Effector memory CD4-positive, alpha-beta T cell (primary cell): Measurements from ENCODE around the gene DNMBP.

Experiments used
- DNase-seq, 3 donors: peaks; one replicate each; pipeline ENCODE4 v3.0.0-alpha.2; 2020
- H3K27ac ChIP-seq: 2 replicates; pipeline ENCODE4 v1.7.0; 2013; ENCODE audit warnings: mild to moderate bottlenecking, low read length, moderate library complexity; ENCODE audit not compliant: insufficient read depth, poor library complexity, severe bottlenecking
- H3K27me3 ChIP-seq: replicated peaks from 2 replicates; pipeline ENCODE4 v1.7.0; 2013; ENCODE audit warnings: mild to moderate bottlenecking, low read length; ENCODE audit not compliant: insufficient read depth, control insufficient read depth, poor library complexity, severe bottlenecking
- H3K36me3 ChIP-seq: 2 replicates; pipeline ENCODE4 v1.7.0; 2013; ENCODE audit warnings: mild to moderate bottlenecking, low read length, moderate library complexity; ENCODE audit not compliant: control insufficient read depth, insufficient read depth
- H3K4me1 ChIP-seq: 2 replicates; pipeline ENCODE4 v1.7.0; 2013; ENCODE audit warnings: low read length, mild to moderate bottlenecking; ENCODE audit not compliant: control insufficient read depth, insufficient read depth, poor library complexity, severe bottlenecking
- H3K4me3 ChIP-seq: 2 replicates; pipeline ENCODE4 v1.7.0; 2013; ENCODE audit warnings: low read length, low read depth, mild to moderate bottlenecking; ENCODE audit not compliant: insufficient read depth, poor library complexity, severe bottlenecking
- H3K9me3 ChIP-seq: 2 replicates; pipeline ENCODE4 v1.7.0; 2013; ENCODE audit warnings: mild to moderate bottlenecking, low read length, moderate library complexity; ENCODE audit not compliant: control insufficient read depth

The DNMBP gene

GRCh38 chr10:100004805-100005510, 4.8 kb downstream of the DNMBP start:
- Histone ChIP-seq H3K36me3 (no peaks in the 10 kb centered on the region), H3K27ac (no peak overlapping the region), H3K9me3 (no peaks in the 10 kb centered on the region), H3K4me1 (peaks cover 10% of the 10 kb centered on the region), H3K27me3 (no peaks in the 10 kb centered on the region), H3K4me3 (no peak overlapping the region)
- DNase-seq = no peak

GRCh38 chr10:100000109-100000644, 9.6 kb downstream of the DNMBP start:
- no peaks in the 10 kb centered on the region for H3K36me3 ChIP-seq
- H3K4me1 ChIP-seq = no peaks in the 10 kb centered on the region
- H3K27me3 ChIP-seq = no peaks in the 10 kb centered on the region
- no peak overlapping the region for H3K4me3 ChIP-seq
- no peak overlapping the region for H3K27ac ChIP-seq
- no peak for DNase-seq
- no peaks in the 10 kb centered on the region for H3K9me3 ChIP-seq

GRCh38 chr10:99999319-100000108, 10.2 kb downstream of the DNMBP start:
- Histone ChIP-seq H3K36me3 (no peaks in the 10 kb centered on the region), H3K27ac (no peak overlapping the region), H3K4me1 (peaks cover under 1% of the 10 kb centered on the region), H3K27me3 (no peaks in the 10 kb centered on the region), H3K9me3 (no peaks in the 10 kb centered on the region), H3K4me3 (no peak overlapping the region)
- no peak for DNase-seq

GRCh38 chr10:99998889-99999288, 10.9 kb downstream of the DNMBP start:
- no peaks in the 10 kb centered on the region for H3K9me3 ChIP-seq
- H3K27me3 ChIP-seq = no peaks in the 10 kb centered on the region
- DNase-seq = no peak
- no peak overlapping the region for H3K4me3 ChIP-seq
- H3K4me1 ChIP-seq = peaks cover 4% of the 10 kb centered on the region
- H3K36me3 ChIP-seq = no peaks in the 10 kb centered on the region
- H3K27ac ChIP-seq = no peak overlapping the region

DNA sequence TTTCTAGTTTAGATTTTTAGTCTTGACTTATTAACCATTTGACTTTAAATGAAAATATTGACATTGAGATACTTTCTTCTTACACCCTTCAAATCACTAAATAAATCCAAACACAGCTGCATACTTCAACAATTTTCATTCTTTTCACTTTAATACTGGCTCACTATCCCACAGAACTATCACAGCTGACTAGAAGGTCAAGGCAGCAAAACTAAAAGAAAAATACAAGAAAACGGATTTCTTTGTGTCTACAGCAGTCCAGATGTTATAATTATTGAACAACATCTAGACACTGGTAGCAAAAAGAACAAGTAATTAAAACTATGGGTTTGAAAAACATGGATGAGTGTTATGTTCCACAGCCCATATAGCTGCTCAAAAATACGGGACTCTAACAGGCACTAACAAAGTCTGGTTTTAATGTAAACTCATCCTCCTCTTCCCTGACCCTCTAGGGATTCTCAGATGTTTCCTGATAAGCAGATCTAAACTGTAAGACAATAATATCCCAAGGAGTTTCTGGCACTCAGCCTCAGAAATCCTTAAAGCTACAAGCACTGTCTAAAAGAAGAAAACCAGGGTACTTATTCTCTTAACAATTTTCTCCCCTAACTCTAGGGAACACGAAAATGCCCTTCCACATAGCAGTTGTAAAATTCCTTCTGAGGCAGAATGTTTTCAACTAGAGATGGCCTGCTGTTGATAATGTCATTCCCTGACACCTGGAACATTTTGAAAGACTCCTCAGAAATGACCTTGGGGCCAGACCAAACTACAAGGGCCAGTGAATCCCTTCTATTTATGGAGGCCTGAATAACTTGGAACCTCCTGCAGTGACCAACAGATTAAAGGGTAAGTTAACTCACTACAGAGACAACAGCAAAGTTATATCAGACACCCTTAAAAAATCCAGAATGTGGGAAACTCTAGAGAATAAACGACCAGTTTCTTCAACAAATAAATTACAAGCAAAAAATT, 12.8 kb downstream of the DNMBP start:
- Histone ChIP-seq H3K4me1 (peaks cover 4% of the 10 kb centered on the region), H3K36me3 (no peaks in the 10 kb centered on the region), H3K27ac (no peak overlapping the region), H3K27me3 (no peaks in the 10 kb centered on the region), H3K9me3 (no peaks in the 10 kb centered on the region), H3K4me3 (no peak overlapping the region)
- no peak for DNase-seq

DNA sequence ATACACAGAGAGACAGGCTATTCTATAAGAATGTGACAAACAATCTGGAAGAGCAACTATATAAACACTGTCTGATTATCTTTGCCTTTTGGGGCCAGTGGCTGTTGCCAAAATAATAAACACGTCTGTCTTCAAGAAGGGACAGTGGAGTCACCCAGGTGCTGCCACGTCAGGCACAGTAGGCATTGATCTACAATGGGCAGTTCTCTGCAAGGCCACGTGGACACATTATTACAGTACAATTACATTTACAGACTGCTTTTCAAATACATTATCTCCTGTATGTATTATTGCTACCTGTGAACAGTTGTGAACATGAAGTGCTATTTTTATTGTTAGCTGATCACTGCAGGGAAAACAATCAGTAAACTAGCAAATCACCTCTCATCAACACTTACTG, 14.0 kb downstream of the DNMBP start:
- DNase-seq = no peak
- no peak overlapping the region for H3K27ac ChIP-seq
- H3K36me3 ChIP-seq = no peaks in the 10 kb centered on the region
- H3K9me3 ChIP-seq = no peaks in the 10 kb centered on the region
- no peaks in the 10 kb centered on the region for H3K27me3 ChIP-seq
- peaks cover 4% of the 10 kb centered on the region for H3K4me1 ChIP-seq
- no peak overlapping the region for H3K4me3 ChIP-seq

GRCh38 chr10:99995269-99995668, 14.5 kb downstream of the DNMBP start:
- H3K27me3 ChIP-seq = no peaks in the 10 kb centered on the region
- no peak for DNase-seq
- H3K4me3 ChIP-seq = no peak overlapping the region
- peaks cover 4% of the 10 kb centered on the region for H3K4me1 ChIP-seq
- H3K9me3 ChIP-seq = no peaks in the 10 kb centered on the region
- H3K36me3 ChIP-seq = no peaks in the 10 kb centered on the region
- no peak overlapping the region for H3K27ac ChIP-seq

- no peak for DNase-seq
- Histone ChIP-seq H3K36me3 (no peaks in the 10 kb centered on the region), H3K9me3 (no peaks in the 10 kb centered on the region), H3K27me3 (no peaks in the 10 kb centered on the region), H3K4me3 (no peak overlapping the region), H3K27ac (no peak overlapping the region), H3K4me1 (peaks cover 4% of the 10 kb centered on the region)
Measured at GRCh38 chr10:99994801-99995200, 14.9 kb downstream of the DNMBP start.

DNA sequence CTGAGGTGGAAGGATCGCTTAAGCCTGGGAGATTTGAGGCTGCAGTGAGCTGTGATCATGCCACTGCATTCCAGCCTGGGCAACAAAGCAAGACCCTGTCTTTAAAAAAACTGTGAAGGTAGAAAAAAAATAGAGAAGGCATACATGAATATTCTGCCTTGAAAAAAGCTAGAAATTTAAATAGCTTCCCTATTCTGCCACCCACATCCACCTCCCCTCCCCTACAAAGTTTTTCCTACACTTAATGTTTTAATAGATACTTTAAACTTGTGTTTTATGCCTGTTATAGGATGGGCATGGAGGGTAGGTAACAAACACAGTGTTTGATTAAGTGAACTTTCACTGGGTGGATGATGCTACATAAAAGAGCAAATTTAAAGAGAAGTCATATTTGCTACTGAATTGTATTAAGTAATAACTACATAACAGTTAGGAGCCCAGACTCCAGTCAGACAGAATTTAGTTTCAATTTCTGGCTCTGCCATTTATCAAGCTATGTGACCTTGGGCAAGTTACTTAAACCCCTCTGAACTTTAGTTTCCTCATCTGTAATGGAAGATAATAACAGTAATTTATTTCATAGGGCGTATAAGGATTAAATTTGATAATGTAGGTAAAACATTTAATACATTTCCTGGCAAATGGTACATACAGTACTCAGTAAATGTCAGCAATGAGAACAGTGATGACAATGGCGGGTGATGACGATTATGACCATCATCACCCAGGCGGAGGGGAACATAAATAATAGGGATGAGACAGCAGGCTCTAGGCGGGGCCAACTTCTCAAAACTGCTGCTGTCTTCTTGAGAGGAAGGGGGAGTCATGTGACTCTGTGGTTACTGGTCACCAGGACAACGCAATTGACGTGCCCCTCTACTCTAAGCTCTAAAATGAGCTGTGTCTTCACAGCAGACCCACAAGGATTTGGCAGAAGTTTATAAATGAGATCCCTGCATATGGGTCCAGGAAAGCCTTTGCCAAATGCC, 15.8 kb downstream of the DNMBP start:
- DNase-seq = peak in 2 of 3 donors; percentile 8 to 10
- no peaks in the 10 kb centered on the region for H3K9me3 ChIP-seq
- H3K27ac ChIP-seq = no peak overlapping the region
- no peak overlapping the region for H3K4me3 ChIP-seq
- no peaks in the 10 kb centered on the region for H3K36me3 ChIP-seq
- H3K27me3 ChIP-seq = no peaks in the 10 kb centered on the region
- H3K4me1 ChIP-seq = peaks cover 4% of the 10 kb centered on the region
